ENCODE results near the gene ATP8B4. TPM values are rescaled to one million over a fixed set of nuclear protein-coding genes. Genes with fewer than 3 reads are reported as not detected.

The ATP8B4 gene
- total and polyA plus RNA-seq, 4 donors = 1.9 to 19.7 (median 12.4) TPM

DNA sequence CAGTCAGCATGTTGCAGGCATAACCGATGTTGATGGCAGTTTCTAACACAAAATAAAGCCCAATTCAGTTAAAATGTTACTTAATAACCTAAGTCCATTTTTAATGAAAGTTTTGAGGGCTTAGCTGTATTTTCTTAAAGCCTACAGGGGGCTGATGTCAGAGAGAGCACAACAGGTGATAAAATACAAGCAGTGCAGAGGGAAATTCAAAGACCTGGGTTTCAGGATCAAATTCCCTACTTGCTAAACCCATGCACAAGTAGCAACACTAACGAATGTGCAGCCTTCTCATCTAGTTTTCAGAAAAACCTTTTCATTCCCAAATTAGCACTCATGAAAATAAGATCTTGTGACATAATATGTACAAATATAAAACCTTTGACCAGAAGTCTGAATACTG is 202.0 kb downstream of the ATP8B4 start:
- no peaks in the 10 kb centered on the region for H3K36me3 ChIP-seq (ENCODE audit: control insufficient read depth in 4 of 4, insufficient read depth in 3 of 4, low read depth in 1 of 4, low read length in 3 of 4)

DNA sequence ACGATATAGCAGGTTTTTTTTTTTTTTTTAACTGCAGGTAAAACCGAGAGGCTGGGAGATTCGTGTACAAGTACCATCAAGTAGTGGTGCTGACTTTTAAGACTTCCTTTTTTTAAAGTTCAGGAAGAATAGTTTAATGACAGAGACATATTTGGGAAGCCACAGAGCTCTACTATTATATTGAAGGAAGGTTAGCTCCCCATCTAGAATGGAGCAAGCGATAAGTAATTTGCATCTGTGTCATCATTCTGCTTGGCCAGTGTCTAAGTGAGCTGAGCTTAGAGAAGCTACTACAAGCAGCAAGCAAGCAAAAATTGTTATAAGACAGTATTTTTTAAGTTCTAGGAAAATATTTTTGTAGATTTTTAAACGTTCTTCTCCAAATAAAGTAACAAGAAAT is 203.2 kb downstream of the ATP8B4 start:
- Histone ChIP-seq H3K9ac (ENCODE audit: low read depth in 1 of 2, low read length in 2 of 2) (no peak overlapping the region), H3K27ac (ENCODE audit: low read depth in 1 of 2, low read length in 2 of 2) (no peak overlapping the region), H3K4me1 (ENCODE audit: control insufficient read depth in 4 of 4, insufficient read depth in 4 of 4, low read length in 3 of 4) (no peaks in the 10 kb centered on the region), H3K9me3 (ENCODE audit: control insufficient read depth in 4 of 4, low read length in 3 of 4) (no peaks in the 10 kb centered on the region), H3K27me3 (ENCODE audit: control insufficient read depth in 4 of 4, insufficient read depth in 4 of 4, low read length in 3 of 4) (no peaks in the 10 kb centered on the region), H3K36me3 (ENCODE audit: control insufficient read depth in 4 of 4, insufficient read depth in 3 of 4, low read depth in 1 of 4, low read length in 3 of 4) (no peaks in the 10 kb centered on the region), H3K4me3 (ENCODE audit: low read depth in 1 of 3, low read length in 3 of 3) (no peak overlapping the region)
- 90% methylated on average over 5 of the region's 5 CpGs for WGBS
- no peak for DNase-seq (ENCODE audit: low spot score)
- no peak for TF ChIP-seq FOXA2 (IDR thresholded peaks at IDR 0.05)
- TF ChIP-seq EGR1 (IDR thresholded peaks at IDR 0.05; ENCODE audit: low read depth in 2 of 2) = no peak
- TF ChIP-seq RXRA (IDR thresholded peaks at IDR 0.05) = no peak
- TF ChIP-seq, protein P1, sequence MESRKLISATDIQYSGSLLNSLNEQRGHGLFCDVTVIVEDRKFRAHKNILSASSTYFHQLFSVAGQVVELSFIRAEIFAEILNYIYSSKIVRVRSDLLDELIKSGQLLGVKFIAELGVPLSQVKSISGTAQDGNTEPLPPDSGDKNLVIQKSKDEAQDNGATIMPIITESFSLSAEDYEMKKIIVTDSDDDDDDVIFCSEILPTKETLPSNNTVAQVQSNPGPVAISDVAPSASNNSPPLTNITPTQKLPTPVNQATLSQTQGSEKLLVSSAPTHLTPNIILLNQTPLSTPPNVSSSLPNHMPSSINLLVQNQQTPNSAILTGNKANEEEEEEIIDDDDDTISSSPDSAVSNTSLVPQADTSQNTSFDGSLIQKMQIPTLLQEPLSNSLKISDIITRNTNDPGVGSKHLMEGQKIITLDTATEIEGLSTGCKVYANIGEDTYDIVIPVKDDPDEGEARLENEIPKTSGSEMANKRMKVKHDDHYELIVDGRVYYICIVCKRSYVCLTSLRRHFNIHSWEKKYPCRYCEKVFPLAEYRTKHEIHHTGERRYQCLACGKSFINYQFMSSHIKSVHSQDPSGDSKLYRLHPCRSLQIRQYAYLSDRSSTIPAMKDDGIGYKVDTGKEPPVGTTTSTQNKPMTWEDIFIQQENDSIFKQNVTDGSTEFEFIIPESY (IDR thresholded peaks at IDR 0.05) = no peak
- TF ChIP-seq, protein P2, sequence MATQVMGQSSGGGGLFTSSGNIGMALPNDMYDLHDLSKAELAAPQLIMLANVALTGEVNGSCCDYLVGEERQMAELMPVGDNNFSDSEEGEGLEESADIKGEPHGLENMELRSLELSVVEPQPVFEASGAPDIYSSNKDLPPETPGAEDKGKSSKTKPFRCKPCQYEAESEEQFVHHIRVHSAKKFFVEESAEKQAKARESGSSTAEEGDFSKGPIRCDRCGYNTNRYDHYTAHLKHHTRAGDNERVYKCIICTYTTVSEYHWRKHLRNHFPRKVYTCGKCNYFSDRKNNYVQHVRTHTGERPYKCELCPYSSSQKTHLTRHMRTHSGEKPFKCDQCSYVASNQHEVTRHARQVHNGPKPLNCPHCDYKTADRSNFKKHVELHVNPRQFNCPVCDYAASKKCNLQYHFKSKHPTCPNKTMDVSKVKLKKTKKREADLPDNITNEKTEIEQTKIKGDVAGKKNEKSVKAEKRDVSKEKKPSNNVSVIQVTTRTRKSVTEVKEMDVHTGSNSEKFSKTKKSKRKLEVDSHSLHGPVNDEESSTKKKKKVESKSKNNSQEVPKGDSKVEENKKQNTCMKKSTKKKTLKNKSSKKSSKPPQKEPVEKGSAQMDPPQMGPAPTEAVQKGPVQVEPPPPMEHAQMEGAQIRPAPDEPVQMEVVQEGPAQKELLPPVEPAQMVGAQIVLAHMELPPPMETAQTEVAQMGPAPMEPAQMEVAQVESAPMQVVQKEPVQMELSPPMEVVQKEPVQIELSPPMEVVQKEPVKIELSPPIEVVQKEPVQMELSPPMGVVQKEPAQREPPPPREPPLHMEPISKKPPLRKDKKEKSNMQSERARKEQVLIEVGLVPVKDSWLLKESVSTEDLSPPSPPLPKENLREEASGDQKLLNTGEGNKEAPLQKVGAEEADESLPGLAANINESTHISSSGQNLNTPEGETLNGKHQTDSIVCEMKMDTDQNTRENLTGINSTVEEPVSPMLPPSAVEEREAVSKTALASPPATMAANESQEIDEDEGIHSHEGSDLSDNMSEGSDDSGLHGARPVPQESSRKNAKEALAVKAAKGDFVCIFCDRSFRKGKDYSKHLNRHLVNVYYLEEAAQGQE (IDR thresholded peaks at IDR 0.05) = no peak
- no peak for TF ChIP-seq RAD21 (IDR thresholded peaks at IDR 0.05)

More for the DNA sequence above, 202.0 kb downstream of the ATP8B4 start:
- WGBS = 74% methylated on average over 2 of the region's 2 CpGs
- no peak overlapping the region for H3K4me3 ChIP-seq (ENCODE audit: low read depth in 1 of 3, low read length in 3 of 3)
- no peaks in the 10 kb centered on the region for H3K9me3 ChIP-seq (ENCODE audit: control insufficient read depth in 4 of 4, low read length in 3 of 4)
- no peaks in the 10 kb centered on the region for H3K27me3 ChIP-seq (ENCODE audit: control insufficient read depth in 4 of 4, insufficient read depth in 4 of 4, low read length in 3 of 4)
- no peak overlapping the region for H3K27ac ChIP-seq (ENCODE audit: low read depth in 1 of 2, low read length in 2 of 2)
- no peak overlapping the region for H3K9ac ChIP-seq (ENCODE audit: low read depth in 1 of 2, low read length in 2 of 2)
- no peak for DNase-seq (ENCODE audit: low spot score)
- TF ChIP-seq, protein P3, sequence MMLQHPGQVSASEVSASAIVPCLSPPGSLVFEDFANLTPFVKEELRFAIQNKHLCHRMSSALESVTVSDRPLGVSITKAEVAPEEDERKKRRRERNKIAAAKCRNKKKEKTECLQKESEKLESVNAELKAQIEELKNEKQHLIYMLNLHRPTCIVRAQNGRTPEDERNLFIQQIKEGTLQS (IDR thresholded peaks at IDR 0.05) = no peak
- no peak for TF ChIP-seq SP1 (IDR thresholded peaks at IDR 0.05)
- TF ChIP-seq EGR1 (IDR thresholded peaks at IDR 0.05; ENCODE audit: low read depth in 2 of 2) = no peak
- TF ChIP-seq YY1 (IDR thresholded peaks at IDR 0.05) = no peak
- TF ChIP-seq GABPA (IDR thresholded peaks at IDR 0.05 in 1 of 2, conservative IDR thresholded peaks at IDR 0.05 in 1 of 2) = no peak
- TF ChIP-seq RXRA (IDR thresholded peaks at IDR 0.05) = no peak
- TF ChIP-seq JUND (IDR thresholded peaks at IDR 0.05) = no peak
- TF ChIP-seq HNF4G (IDR thresholded peaks at IDR 0.05) = no peak
- TF ChIP-seq, protein P4, sequence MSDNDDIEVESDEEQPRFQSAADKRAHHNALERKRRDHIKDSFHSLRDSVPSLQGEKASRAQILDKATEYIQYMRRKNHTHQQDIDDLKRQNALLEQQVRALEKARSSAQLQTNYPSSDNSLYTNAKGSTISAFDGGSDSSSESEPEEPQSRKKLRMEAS (IDR thresholded peaks at IDR 0.05) = no peak
- TF ChIP-seq, protein P5, sequence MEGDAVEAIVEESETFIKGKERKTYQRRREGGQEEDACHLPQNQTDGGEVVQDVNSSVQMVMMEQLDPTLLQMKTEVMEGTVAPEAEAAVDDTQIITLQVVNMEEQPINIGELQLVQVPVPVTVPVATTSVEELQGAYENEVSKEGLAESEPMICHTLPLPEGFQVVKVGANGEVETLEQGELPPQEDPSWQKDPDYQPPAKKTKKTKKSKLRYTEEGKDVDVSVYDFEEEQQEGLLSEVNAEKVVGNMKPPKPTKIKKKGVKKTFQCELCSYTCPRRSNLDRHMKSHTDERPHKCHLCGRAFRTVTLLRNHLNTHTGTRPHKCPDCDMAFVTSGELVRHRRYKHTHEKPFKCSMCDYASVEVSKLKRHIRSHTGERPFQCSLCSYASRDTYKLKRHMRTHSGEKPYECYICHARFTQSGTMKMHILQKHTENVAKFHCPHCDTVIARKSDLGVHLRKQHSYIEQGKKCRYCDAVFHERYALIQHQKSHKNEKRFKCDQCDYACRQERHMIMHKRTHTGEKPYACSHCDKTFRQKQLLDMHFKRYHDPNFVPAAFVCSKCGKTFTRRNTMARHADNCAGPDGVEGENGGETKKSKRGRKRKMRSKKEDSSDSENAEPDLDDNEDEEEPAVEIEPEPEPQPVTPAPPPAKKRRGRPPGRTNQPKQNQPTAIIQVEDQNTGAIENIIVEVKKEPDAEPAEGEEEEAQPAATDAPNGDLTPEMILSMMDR (IDR thresholded peaks at IDR 0.05; ENCODE audit: low read depth, low read length, missing input control) = no peak
- TF ChIP-seq FOXA1 (IDR thresholded peaks at IDR 0.05) = no peak
- TF ChIP-seq RAD21 (IDR thresholded peaks at IDR 0.05) = no peak
- no peak for TF ChIP-seq TAF1 (conservative IDR thresholded peaks at IDR 0.05)
- TF ChIP-seq, protein P2 (IDR thresholded peaks at IDR 0.05) = no peak
- no peak for TF ChIP-seq HNF4A (conservative IDR thresholded peaks at IDR 0.05)
- no peak for TF ChIP-seq FOXA2 (IDR thresholded peaks at IDR 0.05)
- TF ChIP-seq, protein P1 (IDR thresholded peaks at IDR 0.05) = no peak
- no peak for TF ChIP-seq NR2F2 (IDR thresholded peaks at IDR 0.05)
- H3K4me1 ChIP-seq (ENCODE audit: control insufficient read depth in 4 of 4, insufficient read depth in 4 of 4, low read length in 3 of 4) = no peaks in the 10 kb centered on the region

Measured in liver (tissue), 9 donors.